Motor neuron (in vitro differentiated cells): ENCODE data around the gene NAXD. TPM values are rescaled to one million over a fixed set of nuclear protein-coding genes. Genes with fewer than 3 reads are reported as not detected.
A peak's percentile ranks its signal among the peaks of the same experiment; 100 is the strongest.
"Not testable (repeated sequence)": the region's sequence is repeated elsewhere in the genome, so short reads cannot be mapped to it uniquely, and the experiment has no call there.

ENCODE experiments used
- ATAC-seq, 8 experiments: fragments of 200-7000 bp; cut with Tn5 transposase; replicated peaks in 6 of 8; 2 replicates each; pipeline ENCODE4 v1.8.0; 2021; ENCODE audit warnings: mild to moderate bottlenecking in 8 of 8, moderate library complexity in 8 of 8
- H3K27ac ChIP-seq, 2 donors: fragments of 250-450 bp; sonication (Bioruptor Pico); 2 replicates each; pipeline ENCODE4 v1.9.0; 2021; ENCODE audit warnings: antibody characterized with exemption in 2 of 2, mild to moderate bottlenecking in 2 of 2, moderate library complexity in 1 of 2
- H3K4me1 ChIP-seq, 2 donors: fragments of 250-450 bp; sonication (Bioruptor Pico); replicated peaks in 1 of 2; 2 replicates each; pipeline ENCODE4 v1.6.1; 2021; ENCODE audit warnings: antibody characterized with exemption in 2 of 2, mild to moderate bottlenecking in 2 of 2, moderate library complexity in 1 of 2
- H3K4me3 ChIP-seq, 5 donors: fragments of 250-450 bp; sonication (Bioruptor Pico); 2 replicates each; pipeline ENCODE4 v1.9.0; 2021; ENCODE audit warnings: antibody characterized with exemption in 5 of 5, mild to moderate bottlenecking in 5 of 5, moderate library complexity in 4 of 5
- WGBS, 10 experiments: fragments of 450-650 bp; shearing (Covaris generic); methylation state at CpG; one replicate each; pipeline ENCODE4 v1.0.0; 2022; 5-methylcytosine and 5-hydroxymethylcytosine counted together
- in situ Hi-C, 9 experiments: fragments of 400-800 bp; cut with MboI; loops; one replicate each; pipeline ENCODE4 v1.15.0; 2021; ENCODE audit warnings: low sequenced_read_pairs in 9 of 9, low pct_unique_long_range_greater_than_20kb in 2 of 9; ENCODE audit not compliant: unreplicated experiment in 9 of 9
- total RNA-seq, 8 experiments: library from RNA; unstranded; fragments of 300-600 nt; gene quantifications; 2 replicates each; pipeline versions ENCODE4 v1.2.3 to v1.2.4, GENCODE V29; 2022

NAXD gene
- 10 to 100 TPM; 19.9 to 39.4 (median 29.0) TPM for total RNA-seq

DNA sequence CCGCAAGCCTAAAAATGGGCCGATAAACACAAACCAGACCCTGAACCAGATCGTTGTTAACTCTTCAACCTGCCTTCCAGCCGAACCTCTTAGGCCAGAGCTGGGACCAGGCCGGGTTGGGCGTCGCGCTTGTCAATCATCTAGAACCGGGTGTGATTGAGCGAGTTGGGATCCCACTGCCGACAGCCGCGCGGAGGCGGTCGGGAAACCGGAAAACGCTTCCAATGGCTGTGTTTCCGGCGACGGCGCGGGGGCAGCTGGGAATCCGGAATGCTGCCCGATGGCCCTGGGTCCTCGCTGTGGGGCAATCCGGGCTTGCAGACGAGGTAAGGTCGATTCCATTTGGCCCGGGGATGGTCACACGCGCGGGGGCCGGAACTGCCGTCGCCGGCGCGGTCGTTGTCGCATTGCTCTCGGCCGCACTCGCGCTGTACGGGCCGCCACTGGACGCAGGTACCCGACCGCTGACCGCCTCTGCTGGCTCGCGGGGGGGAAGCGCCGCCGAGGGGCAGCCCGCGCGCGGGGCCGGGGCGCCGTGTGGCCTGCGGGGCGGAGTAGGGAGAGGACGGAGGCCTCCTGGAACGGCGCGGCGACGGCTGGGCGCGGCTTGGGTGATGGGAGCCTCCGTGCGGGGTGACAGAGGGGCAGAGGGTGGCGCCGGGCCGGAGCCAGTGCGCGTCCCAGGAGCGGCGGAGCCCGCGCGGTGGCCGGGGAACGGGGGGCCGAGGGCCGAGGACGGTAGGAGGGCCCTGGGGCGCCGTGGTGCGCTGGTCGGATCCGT, at the start of gene NAXD:
NAXD (plus strand) TSS at position 224 of the 781 bp plus-strand sequence; CDS start at position 281, 57 bp downstream.
- Histone ChIP-seq H3K4me3 (peak within 1 kb of the TSS; percentile 68 to 89 (median 70)), H3K4me1 (peaks cover 22% of the 10 kb centered on the region in 2 donors), H3K27ac (peak within 1 kb of the TSS; percentile 79 to 81)
- 0 to 14% (median 9%) methylated on average over 1 to 9 of the region's 95 CpGs; no CpG with 5 or more reads in 6 of the 10 experiments for WGBS, 10 experiments
- in situ Hi-C loops = no loop called here
- ATAC-seq = peak; percentile 74 to 93 (median 89)

- WGBS, 10 experiments = 62 to 100% (median 82%) methylated on average over 1 to 8 of the region's 9 CpGs
- ATAC-seq = no peak
- no peak overlapping the region for H3K27ac ChIP-seq
- peaks cover 0 to 10% of the 10 kb centered on the region in 2 donors for H3K4me1 ChIP-seq
- H3K4me3 ChIP-seq = no peak overlapping the region
- in situ Hi-C loops = no loop called here
Measured at GRCh38 chr13:110566171-110566570, 49.2 kb upstream of the NAXD start.

DNA sequence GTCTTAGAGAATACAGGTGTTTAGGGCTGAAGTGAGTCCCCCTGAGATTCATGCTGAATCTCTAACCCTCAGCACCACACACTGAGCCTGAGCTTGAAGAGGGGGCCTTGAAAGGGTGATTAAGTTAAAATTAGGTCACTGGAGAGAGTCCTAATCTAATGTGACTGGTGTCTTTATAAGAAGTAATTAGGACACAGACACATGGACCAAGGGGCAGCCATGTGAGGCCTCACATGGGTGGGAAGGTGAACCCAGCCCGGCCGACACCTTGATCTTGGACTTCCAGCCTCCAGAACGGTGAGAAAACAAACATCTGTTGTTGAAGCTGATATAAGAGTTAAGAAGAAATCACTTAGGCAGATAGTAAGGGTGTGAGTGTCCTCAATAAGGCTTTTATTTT, 46.7 kb upstream of the NAXD start:
- no peak for ATAC-seq
- in situ Hi-C loops = no loop called here
- Histone ChIP-seq H3K4me1 (peaks cover 0 to 3% of the 10 kb centered on the region in 2 donors), H3K27ac (no peak overlapping the region), H3K4me3 (no peak overlapping the region)
- 76 to 100% (median 91%) methylated on average over 1 to 3 of the region's 3 CpGs; no CpG with 5 or more reads in 6 of the 10 experiments for WGBS, 10 experiments

- H3K4me3 ChIP-seq, H3K27ac ChIP-seq, ATAC-seq, in situ Hi-C loops, H3K4me1 ChIP-seq: not testable (repeated sequence)
- 73 to 100% (median 94%) methylated on average over 1 to 7 of the region's 7 CpGs; no CpG with 5 or more reads in 2 of the 10 experiments for WGBS, 10 experiments
Measured at GRCh38 chr13:110569962-110570361, 45.4 kb upstream of the NAXD start.

DNA sequence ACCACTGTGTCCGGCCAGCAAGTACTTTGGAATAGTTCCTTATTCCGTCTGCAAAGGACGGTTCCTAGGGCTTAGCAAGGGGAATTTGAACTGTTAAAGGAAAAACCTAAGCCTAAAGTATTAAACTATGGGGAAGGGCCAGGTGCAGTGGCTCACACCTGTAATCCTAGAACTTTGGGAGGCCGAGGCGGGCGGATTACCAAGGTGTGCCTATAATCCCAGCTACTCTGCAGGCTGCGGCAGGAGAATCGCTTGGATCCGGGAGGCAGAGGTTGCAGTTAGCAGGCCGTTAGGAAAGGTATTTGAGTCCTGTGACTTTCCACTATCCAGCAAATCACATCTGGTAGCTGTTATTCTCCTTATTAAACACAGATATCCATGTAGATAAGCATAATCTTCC, 44.5 kb upstream of the NAXD start:
- H3K4me1 ChIP-seq = peaks cover 2 to 3% of the 10 kb centered on the region in 2 donors
- ATAC-seq = no peak
- H3K27ac ChIP-seq = no peak overlapping the region
- in situ Hi-C loops = no loop called here
- 71 to 100% (median 94%) methylated on average over 3 to 9 of the region's 10 CpGs; no CpG with 5 or more reads in 4 of the 10 experiments for WGBS, 10 experiments
- H3K4me3 ChIP-seq = no peak overlapping the region

DNA sequence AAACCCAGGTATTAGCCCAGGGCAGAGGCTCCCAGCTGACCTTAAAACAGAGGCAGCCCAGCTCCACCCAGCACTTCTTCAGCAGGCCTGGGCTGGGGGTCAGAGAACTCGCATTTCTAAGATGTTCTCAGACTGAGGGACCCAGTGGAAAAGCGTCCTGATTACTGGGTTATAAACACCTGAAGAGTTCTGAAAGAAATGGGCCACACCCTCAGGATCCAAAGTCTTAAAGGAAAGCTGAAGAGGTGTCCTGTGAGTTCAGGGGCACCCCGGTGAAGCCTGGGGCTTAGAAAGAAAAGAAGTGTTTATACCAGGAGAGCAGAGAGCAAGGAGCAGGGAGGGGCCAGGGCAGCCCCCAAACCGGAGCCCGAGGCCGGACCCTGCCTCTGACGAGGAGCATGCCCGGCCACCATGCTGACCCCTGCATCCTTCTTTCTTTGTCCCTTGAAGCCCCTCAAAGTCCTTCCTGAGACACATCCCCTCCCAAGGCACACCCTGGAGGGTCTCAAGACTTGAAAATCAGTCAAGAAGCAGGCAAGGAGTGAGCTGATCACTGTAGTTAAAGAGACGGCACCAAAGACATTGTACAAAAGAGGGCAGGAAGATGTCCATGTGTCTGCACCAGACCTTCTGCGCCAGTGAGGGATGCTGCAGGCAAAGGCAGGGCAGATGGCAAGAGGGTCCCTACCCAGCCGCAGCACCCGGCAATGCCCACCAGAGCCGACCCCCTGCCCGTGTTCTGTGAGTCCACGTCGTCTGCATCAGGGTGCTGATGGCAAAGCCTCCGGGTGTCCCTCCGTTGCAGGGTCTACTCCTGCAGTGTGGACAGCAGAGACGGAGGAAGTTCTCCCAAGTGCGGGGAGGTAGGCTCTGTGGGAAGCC, 43.2 kb upstream of the NAXD start:
- in situ Hi-C loops = no loop called here
- Histone ChIP-seq H3K27ac (no peak overlapping the region), H3K4me1 (peaks cover 2 to 3% of the 10 kb centered on the region in 2 donors), H3K4me3 (no peak overlapping the region)
- no peak for ATAC-seq
- WGBS, 10 experiments = 20 to 90% (median 77%) methylated on average over 1 to 14 of the region's 20 CpGs; no CpG with 5 or more reads in 2 of the 10 experiments

DNA sequence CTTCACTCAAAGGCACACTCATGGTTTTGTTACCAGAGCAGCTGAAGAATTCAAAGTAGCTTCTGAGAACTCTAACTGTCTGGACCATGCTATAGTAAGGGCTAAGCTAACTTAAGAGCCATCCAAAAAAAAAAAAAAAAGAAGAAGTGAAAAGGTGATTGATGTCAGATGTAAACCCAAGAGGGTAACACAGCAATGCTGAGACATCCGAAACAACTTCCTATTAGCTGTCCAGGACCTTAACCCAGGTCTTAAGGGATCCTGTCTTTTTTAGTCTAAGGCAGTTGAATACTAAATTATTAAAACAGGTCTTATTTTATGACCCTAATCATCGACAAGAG, 42.6 kb upstream of the NAXD start:
- WGBS, 10 experiments = 50 to 100% (median 81%) methylated on average over 1 to 2 of the region's 2 CpGs; no CpG with 5 or more reads in 3 of the 10 experiments
- no peak overlapping the region for H3K27ac ChIP-seq
- H3K4me3 ChIP-seq = no peak overlapping the region
- in situ Hi-C loops = no loop called here
- no peak for ATAC-seq
- H3K4me1 ChIP-seq = peaks cover 2 to 3% of the 10 kb centered on the region in 2 donors

DNA sequence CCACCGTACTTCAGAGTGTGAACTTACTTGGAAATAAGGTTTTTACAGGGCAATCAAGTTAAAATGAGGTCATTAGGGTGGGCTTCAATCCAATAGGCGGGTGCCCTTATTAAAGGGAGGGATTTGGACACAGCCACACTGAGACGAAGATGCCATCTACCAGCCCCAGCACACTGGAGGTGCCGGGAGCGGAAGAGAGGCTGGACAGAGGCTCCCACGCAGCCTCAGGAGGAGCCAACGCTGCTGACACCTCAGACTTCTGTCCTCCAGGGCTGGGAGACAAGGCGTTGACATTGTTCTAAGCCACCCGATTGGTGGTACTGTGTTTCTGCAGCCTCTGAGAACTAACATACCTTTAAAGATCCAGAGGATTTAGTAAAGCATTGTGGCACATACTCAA, 41.2 kb upstream of the NAXD start:
- peaks cover 2 to 3% of the 10 kb centered on the region in 2 donors for H3K4me1 ChIP-seq
- peak in 1 of 8 experiments; percentile 53 for ATAC-seq
- no peak overlapping the region for H3K27ac ChIP-seq
- WGBS, 10 experiments = 3 to 100% (median 46%) methylated on average over 1 to 8 of the region's 9 CpGs; no CpG with 5 or more reads in 2 of the 10 experiments
- no peak overlapping the region for H3K4me3 ChIP-seq
- in situ Hi-C loops = no loop called here

DNA sequence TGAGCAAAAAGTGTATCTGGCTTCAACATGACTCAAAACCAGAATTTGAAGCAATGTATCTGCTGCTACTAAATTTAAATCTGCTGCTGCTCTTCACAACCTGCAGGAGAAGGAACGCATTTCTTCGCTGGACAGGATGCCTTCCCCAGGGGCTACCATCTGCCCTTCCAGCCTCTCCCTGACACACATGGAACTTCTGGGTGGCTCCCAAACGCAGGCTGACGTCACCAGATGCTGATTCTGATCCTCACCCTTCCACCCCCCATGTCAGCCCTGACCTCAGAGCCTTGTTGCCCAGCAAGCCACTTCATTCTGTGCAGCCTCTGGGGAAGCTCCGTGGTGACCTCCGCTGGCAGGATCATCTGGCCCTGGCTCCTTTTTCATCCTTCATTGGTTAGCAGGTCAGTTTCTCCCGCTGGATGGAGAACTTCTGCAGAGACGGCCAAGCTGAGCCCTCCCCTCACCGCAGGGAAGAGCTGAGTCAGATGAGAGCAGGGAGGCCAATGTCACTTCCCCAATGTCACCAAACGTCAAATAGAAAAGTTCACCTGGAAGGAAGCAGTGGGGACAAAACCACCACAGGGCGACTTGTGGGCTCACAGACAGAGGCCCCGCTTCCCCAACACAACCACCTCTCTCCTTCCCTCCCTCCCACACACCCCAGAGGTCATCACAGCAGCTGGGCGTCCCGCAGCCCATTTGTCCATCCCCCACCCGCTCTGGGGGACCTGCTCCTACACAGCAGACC, 39.8 kb upstream of the NAXD start:
- WGBS, 10 experiments = 19 to 82% (median 31%) methylated on average over 3 to 6 of the region's 15 CpGs; no CpG with 5 or more reads in 5 of the 10 experiments
- in situ Hi-C loops = loop anchor here in 1 of 9 experiments (25.0 kb wide), 1 partner anchor 237 kb away; no protein-coding TSS in a partner anchor
- ATAC-seq = peak; percentile 73 to 99 (median 94)
- Histone ChIP-seq H3K27ac (no peak overlapping the region), H3K4me1 (peaks cover 0 to 2% of the 10 kb centered on the region in 2 donors), H3K4me3 (no peak overlapping the region)

GRCh38 chr13:110576070-110576394, 39.3 kb upstream of the NAXD start:
- ATAC-seq = no peak
- in situ Hi-C loops = loop anchor here in 1 of 9 experiments (25.0 kb wide), 1 partner anchor 236 kb away; no protein-coding TSS in a partner anchor
- no peak overlapping the region for H3K4me3 ChIP-seq
- H3K27ac ChIP-seq = no peak overlapping the region
- 40 to 94% (median 72%) methylated on average over 1 to 6 of the region's 7 CpGs; no CpG with 5 or more reads in 4 of the 10 experiments for WGBS, 10 experiments
- H3K4me1 ChIP-seq = peaks cover 0 to 2% of the 10 kb centered on the region in 2 donors

DNA sequence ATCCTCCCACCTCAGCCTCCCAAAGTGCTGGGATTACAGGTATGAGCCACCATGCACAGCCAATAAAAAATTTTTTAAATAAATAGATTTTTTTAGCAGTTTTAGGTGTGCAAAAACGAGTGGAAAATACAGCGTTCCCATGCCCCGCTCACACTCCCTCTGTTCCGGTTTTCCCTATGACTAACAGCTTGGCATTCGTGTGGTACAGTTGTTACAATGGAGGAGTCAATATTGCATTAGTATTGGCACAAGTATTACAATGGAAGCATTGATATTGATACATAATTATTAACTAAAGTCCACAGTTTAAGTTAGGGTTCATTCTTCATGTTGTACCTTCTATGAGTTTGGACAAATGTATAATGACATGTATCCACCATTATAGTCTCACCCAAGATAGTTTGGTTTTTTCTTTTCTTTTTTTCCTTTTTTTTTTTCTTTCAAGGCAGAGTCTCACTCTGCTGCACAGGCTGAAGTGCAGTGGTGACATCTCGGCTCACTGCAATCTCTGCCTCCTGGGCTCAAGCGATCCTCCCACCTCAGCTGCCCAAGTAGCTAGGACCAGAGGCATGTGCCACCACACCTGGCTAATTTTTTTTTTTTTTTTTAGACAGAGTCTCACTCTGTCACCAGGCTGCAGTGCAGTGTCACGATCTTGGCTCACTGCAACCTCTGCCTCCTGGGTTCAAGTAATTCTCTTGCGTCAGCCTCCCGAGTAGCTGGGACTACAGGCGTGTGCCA, 38.4 kb upstream of the NAXD start:
- H3K4me1 ChIP-seq = peaks cover 0 to 2% of the 10 kb centered on the region in 2 donors
- no peak overlapping the region for H3K4me3 ChIP-seq
- 66 to 96% (median 83%) methylated on average over 3 to 9 of the region's 11 CpGs for WGBS, 10 experiments
- no peak for ATAC-seq
- in situ Hi-C loops = loop anchor here in 1 of 9 experiments (25.0 kb wide), 1 partner anchor 235 kb away; no protein-coding TSS in a partner anchor
- no peak overlapping the region for H3K27ac ChIP-seq

GRCh38 chr13:110578363-110578762, 37.0 kb upstream of the NAXD start:
- no peak for ATAC-seq
- in situ Hi-C loops = loop anchor here in 1 of 9 experiments (25.0 kb wide), 1 partner anchor 234 kb away; no protein-coding TSS in a partner anchor
- WGBS, 10 experiments = 67 to 100% (median 82%) methylated on average over 3 to 9 of the region's 10 CpGs; no CpG with 5 or more reads in 3 of the 10 experiments
- Histone ChIP-seq H3K4me1 (peaks cover 0 to 2% of the 10 kb centered on the region in 2 donors), H3K4me3 (no peak overlapping the region), H3K27ac (no peak overlapping the region)
